HG03342 (cell line): ENCODE data around the gene SLC6A8.
"Not testable (repeated sequence)": the region's sequence is repeated elsewhere in the genome, so short reads cannot be mapped to it uniquely, and the experiment has no call there.

Source experiments
- ATAC-seq: cut with Tn5 transposase; IDR thresholded peaks from one replicate; pipeline ENCODE4 v1.9.1; 2021; ENCODE audit warnings: mild to moderate bottlenecking, moderate library complexity; ENCODE audit not compliant: unreplicated experiment

SLC6A8 gene

GRCh38 chrX:153745067-153745433, 57.3 kb downstream of the SLC6A8 start:
- not testable (repeated sequence) for ATAC-seq
